Measurements from ENCODE around the gene FAM181A. TPM values are rescaled to one million over a fixed set of nuclear protein-coding genes. Genes with fewer than 3 reads are reported as not detected.

The FAM181A gene
- total RNA-seq, 2 donors from 2014 or later: not detected

GRCh38 chr14:93945070-93945399 is 17.9 kb downstream of the FAM181A start:
- Histone ChIP-seq H3K36me3 (peaks cover 62% of the 10 kb centered on the region), H3K27ac (no peak overlapping the region), H3K27me3 (replicated peaks; ENCODE audit: insufficient read depth) (no peaks in the 10 kb centered on the region), H3K9me3 (no peaks in the 10 kb centered on the region), H3K4me1 (ENCODE audit: control insufficient read depth in 1 of 2, low read depth in 2 of 2) (peaks cover 5 to 35% of the 10 kb centered on the region in 2 donors), H3K4me3 (no peak overlapping the region)
- ATAC-seq (ENCODE audit: insufficient number of reproducible peaks, low FRiP score, low read depth): no peak
- no peak for DNase-seq (ENCODE audit: low spot score)
- no peak for TF ChIP-seq CTCF (IDR thresholded peaks at IDR 0.05)

- Histone ChIP-seq H3K27ac (no peak overlapping the region), H3K27me3 (replicated peaks; ENCODE audit: insufficient read depth) (no peaks in the 10 kb centered on the region), H3K4me1 (ENCODE audit: control insufficient read depth in 1 of 2, low read depth in 2 of 2) (peaks cover 4 to 24% of the 10 kb centered on the region in 2 donors), H3K9me3 (no peaks in the 10 kb centered on the region), H3K36me3 (peaks cover 69% of the 10 kb centered on the region), H3K4me3 (no peak overlapping the region)
- DNase-seq (ENCODE audit: low spot score) (no peak), ATAC-seq (ENCODE audit: insufficient number of reproducible peaks, low FRiP score, low read depth) (no peak)
- no peak for TF ChIP-seq CTCF (IDR thresholded peaks at IDR 0.05)
These were observed 19.0 kb downstream of the FAM181A start for GRCh38 chr14:93946104-93946503.

- H3K27me3 ChIP-seq (replicated peaks; ENCODE audit: insufficient read depth): no peaks in the 10 kb centered on the region
- no peaks in the 10 kb centered on the region for H3K9me3 ChIP-seq
- ATAC-seq (ENCODE audit: insufficient number of reproducible peaks, low FRiP score, low read depth) (no peak), DNase-seq (ENCODE audit: low spot score) (no peak)
- peaks cover 70% of the 10 kb centered on the region for H3K36me3 ChIP-seq
- no peak for TF ChIP-seq CTCF (IDR thresholded peaks at IDR 0.05)
- no peak overlapping the region for H3K4me3 ChIP-seq
- peaks cover 0 to 22% of the 10 kb centered on the region in 2 donors for H3K4me1 ChIP-seq (ENCODE audit: control insufficient read depth in 1 of 2, low read depth in 2 of 2)
- H3K27ac ChIP-seq: no peak overlapping the region
These were observed 19.5 kb downstream of the FAM181A start for GRCh38 chr14:93946541-93947090.

GRCh38 chr14:93947282-93947681 is 20.1 kb downstream of the FAM181A start:
- DNase-seq (ENCODE audit: low spot score): no peak
- no peak overlapping the region for H3K27ac ChIP-seq
- H3K9me3 ChIP-seq: no peaks in the 10 kb centered on the region
- H3K4me3 ChIP-seq: no peak overlapping the region
- no peak for TF ChIP-seq CTCF (IDR thresholded peaks at IDR 0.05)
- H3K4me1 ChIP-seq (ENCODE audit: control insufficient read depth in 1 of 2, low read depth in 2 of 2): peaks cover 0 to 20% of the 10 kb centered on the region in 2 donors
- ATAC-seq (ENCODE audit: insufficient number of reproducible peaks, low FRiP score, low read depth): no peak
- H3K27me3 ChIP-seq (replicated peaks; ENCODE audit: insufficient read depth): no peaks in the 10 kb centered on the region
- peaks cover 73% of the 10 kb centered on the region for H3K36me3 ChIP-seq

- Histone ChIP-seq H3K27me3 (replicated peaks; ENCODE audit: insufficient read depth) (no peaks in the 10 kb centered on the region), H3K9me3 (no peaks in the 10 kb centered on the region), H3K4me3 (no peak overlapping the region), H3K36me3 (peaks cover 74% of the 10 kb centered on the region), H3K4me1 (ENCODE audit: control insufficient read depth in 1 of 2, low read depth in 2 of 2) (peaks cover 0 to 16% of the 10 kb centered on the region in 2 donors), H3K27ac (peak overlapping the region; percentile 34 to 49)
- DNase-seq (ENCODE audit: low spot score) (no peak), ATAC-seq (ENCODE audit: insufficient number of reproducible peaks, low FRiP score, low read depth) (no peak)
- TF ChIP-seq CTCF (IDR thresholded peaks at IDR 0.05): no peak
These were observed 22.4 kb downstream of the FAM181A start for GRCh38 chr14:93949511-93950075.
